GM12874 (cell line): ENCODE results near the gene TMEM132E.
A peak's percentile ranks its signal among the peaks of the same experiment; 100 is the strongest.

ENCODE experiments used
- CTCF ChIP-seq: IDR thresholded peaks from 2 replicates; pipeline ENCODE4 v1.5.1; 2011; ENCODE audit warnings: low read depth, mild to moderate bottlenecking, control low read depth, low read length, moderate library complexity; ENCODE audit not compliant: insufficient read depth

TMEM132E gene

DNA sequence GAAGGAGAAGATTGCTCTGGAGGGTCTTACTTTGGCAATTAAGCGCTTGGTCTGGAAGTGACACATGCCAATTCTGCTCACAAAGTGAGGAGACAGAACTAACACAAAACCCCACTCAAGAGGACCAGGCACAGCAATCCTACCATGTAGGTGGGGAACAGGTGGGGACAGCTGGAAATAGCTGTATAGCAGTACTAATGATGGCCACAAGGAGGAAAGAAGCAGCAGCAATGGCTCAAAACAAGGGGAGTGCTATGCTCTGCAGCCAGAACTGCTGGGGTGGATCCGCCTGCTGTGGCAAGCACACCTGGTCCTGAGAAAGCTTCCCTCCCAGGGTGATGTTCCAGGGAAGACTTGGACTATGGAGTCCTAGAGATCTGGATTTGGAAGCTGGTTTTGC is 17.0 kb upstream of the TMEM132E start:
- TF ChIP-seq CTCF, result peak; percentile 58

- TF ChIP-seq CTCF, result no peak
These were observed 13.7 kb upstream of the TMEM132E start for GRCh38 chr17:34565713-34566112.

DNA sequence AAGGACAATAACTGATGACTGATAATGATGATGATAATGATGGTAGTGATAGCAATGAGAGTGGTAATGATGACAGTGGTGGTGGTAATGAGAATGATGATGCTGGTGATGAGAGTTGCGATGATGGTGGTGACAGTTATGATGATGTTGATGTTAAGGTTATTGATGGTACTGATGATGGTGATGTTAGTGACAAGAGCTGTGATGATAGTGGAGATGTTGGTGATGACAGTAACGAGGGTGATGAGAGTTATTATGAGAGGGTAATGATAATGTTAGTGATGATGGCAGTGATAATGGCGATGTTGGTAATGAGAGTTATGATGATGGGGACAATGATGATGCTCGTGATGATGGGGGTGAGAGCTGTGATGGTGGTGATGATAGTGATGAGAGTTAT is 13.2 kb upstream of the TMEM132E start:
- TF ChIP-seq CTCF, result no peak

- TF ChIP-seq CTCF, result no peak
These were observed 12.5 kb upstream of the TMEM132E start for GRCh38 chr17:34566873-34567272.

DNA sequence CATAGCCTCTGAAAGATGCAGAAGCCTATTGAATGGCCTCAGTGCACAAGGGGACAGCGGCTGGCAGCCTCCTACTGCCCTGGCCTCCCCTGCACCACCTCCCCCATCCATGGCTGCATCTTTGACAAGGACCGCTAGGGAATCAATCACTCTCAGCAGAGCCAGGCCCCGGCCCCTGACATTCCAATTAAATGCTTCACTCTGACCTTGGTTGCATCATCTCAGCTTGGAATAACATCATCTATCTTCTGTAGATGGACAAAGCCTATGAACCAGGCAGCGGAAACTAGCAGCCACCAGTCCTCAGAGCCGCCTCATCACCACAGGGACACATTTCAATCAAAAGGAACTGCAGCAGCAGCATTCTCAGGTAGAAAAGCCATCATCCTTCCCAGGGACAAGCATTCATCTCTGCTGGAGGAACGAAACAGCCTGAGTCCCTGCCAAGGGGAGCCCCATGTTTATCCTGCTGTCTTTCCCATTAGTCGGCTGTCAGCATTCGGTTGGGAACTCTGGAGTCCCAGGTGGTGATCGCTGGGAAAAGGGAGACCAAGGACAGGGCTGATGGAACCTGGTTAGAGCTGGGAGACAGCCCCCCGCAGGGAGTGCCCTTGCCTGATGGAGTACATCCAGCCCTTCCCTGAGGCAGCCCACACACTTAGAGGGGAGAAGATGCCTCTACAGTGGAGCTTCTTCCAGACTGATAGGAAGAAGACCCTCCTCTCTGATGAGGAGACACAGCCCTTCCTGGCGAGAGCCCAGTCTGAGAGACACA is 11.5 kb upstream of the TMEM132E start:
- TF ChIP-seq CTCF, result no peak

GRCh38 chr17:34568953-34569352 is 10.4 kb upstream of the TMEM132E start:
- TF ChIP-seq CTCF, result no peak

- no peak for TF ChIP-seq CTCF
These were observed 9.8 kb upstream of the TMEM132E start for GRCh38 chr17:34569591-34569990.
